Sigmoid colon (tissue), 7 donors: ENCODE measurements around the gene COMMD6. TPM values are rescaled to one million over a fixed set of nuclear protein-coding genes. Genes with fewer than 3 reads are reported as not detected.

ENCODE experiments used
- DNase-seq: peaks from one replicate; pipeline ENCODE4 v3.0.0-alpha.2; 2019
- H3K27ac ChIP-seq, 4 donors: fragments of 200-600 bp; sonication (generic); one replicate each; pipeline ENCODE4 v1.5.1; 2016 to 2019; ENCODE audit warnings: mild to moderate bottlenecking in 1 of 4
- H3K27me3 ChIP-seq, 3 donors: fragments of 200-600 bp; sonication (generic); one replicate each; pipeline ENCODE4 v1.5.1; 2019; ENCODE audit warnings: mild to moderate bottlenecking in 1 of 3
- H3K36me3 ChIP-seq, 4 donors: fragments of 200-600 bp; sonication (generic); one replicate each; pipeline ENCODE4 v1.5.1; 2016 to 2019
- H3K4me1 ChIP-seq, 4 donors: fragments of 200-600 bp; sonication (generic); one replicate each; pipeline ENCODE4 v1.5.1; 2017 to 2019
- H3K4me3 ChIP-seq, 4 donors: fragments of 200-600 bp; sonication (generic); one replicate each; pipeline ENCODE4 v1.5.1; 2017 to 2019; ENCODE audit warnings: mild to moderate bottlenecking in 2 of 4, moderate library complexity in 1 of 4
- H3K9me3 ChIP-seq, 4 donors: fragments of 200-600 bp in 3 of 4; sonication (generic) in 3 of 4; one replicate each; pipeline versions ENCODE4 v1.5.1 to v1.6.1; 2013 to 2019
- EP300 ChIP-seq, 4 donors: sonication (generic); formaldehyde crosslinking; IDR thresholded peaks; one replicate each; pipeline ENCODE4 v1.6.1; 2017; ENCODE audit warnings: antibody characterized with exemption in 4 of 4
- POLR2A ChIP-seq, 2 donors: fragments of 450-650 bp; IDR thresholded peaks; one replicate each; pipeline ENCODE4 v1.6.1; 2016; ENCODE audit warnings: antibody characterized with exemption in 2 of 2, mild to moderate bottlenecking in 2 of 2, moderate library complexity in 2 of 2
- POLR2AphosphoS5 ChIP-seq, 4 donors: sonication (generic); formaldehyde crosslinking; IDR thresholded peaks; one replicate each; pipeline ENCODE4 v1.6.1; 2017; ENCODE audit warnings: antibody characterized with exemption in 4 of 4
- WGBS, 2 donors: extraction: QIAGEN DNeasy Blood & Tissue Kit; methylation state at CpG; one replicate each; pipeline ENCODE4 v1.1.7; 2013; 5-methylcytosine and 5-hydroxymethylcytosine counted together
- intact Hi-C: fragments of 100-400 bp; cut with DNase I; formaldehyde crosslinking; loops from one replicate; pipeline ENCODE4 v1.15.1; 2023
- polyA plus RNA-seq, 3 donors: library from polyadenylated mRNA; stranded (reverse); fragments of 200-250 nt; gene quantifications; one replicate each; pipeline ENCODE4 v1.2.3, GENCODE V29; 2013
- total RNA-seq, 4 donors: library from RNA; depleted of rRNA; stranded (reverse); fragments of >200 nt; gene quantifications; one replicate each; pipeline ENCODE4 v1.1.0, GENCODE V29; 2016
- TF ChIP-seq, protein P1 (sequence below), 4 experiments: fragments of 450-650 bp in 3 of 4; fragments of 200-600 bp in 1 of 4; IDR thresholded peaks; one replicate each; pipeline ENCODE4 v1.5.1; 2016 to 2019; ENCODE audit warnings: antibody characterized with exemption in 4 of 4, mild to moderate bottlenecking in 3 of 4, moderate library complexity in 2 of 4
- donor health status: healthy with polysubstance abuse.
- donor health status: Bipolar disorder and iron deficiency.
- donor health status: healthy.

The COMMD6 gene
- total and polyA plus RNA-seq, 7 donors, result 138 to 447 (median 190) TPM

DNA sequence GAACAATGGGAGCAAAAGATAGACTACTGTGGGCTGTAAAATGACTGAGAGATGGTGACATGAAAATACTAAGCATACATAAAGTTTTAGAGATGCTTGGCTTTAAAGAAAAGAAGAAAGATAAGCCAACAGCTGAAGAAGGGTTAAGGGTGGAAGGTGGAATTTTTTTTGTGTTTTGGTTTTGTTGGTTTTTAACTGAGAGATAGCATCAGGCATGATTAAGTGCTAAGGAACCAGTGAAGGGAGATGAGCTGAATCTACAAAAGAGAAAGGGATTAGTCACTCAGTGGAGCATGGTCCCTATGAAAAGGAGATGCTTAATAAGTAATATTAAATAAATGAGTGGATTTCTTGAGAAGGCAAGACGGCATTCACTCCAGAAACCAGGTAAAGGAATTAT, 43.1 kb downstream of the COMMD6 start:
- Histone ChIP-seq H3K27ac (no peak overlapping the region), H3K4me3 (no peak overlapping the region), H3K4me1 (no peaks in the 10 kb centered on the region), H3K36me3 (no peaks in the 10 kb centered on the region), H3K9me3 (no peaks in the 10 kb centered on the region), H3K27me3 (peaks cover 0 to 3% (median 0%) of the 10 kb centered on the region in 3 donors)
- TF ChIP-seq POLR2AphosphoS5 (IDR thresholded peaks at IDR 0.05) (no peak), EP300 (IDR thresholded peaks at IDR 0.05) (no peak), POLR2A (IDR thresholded peaks at IDR 0.05) (no peak)
- TF ChIP-seq, protein P1, sequence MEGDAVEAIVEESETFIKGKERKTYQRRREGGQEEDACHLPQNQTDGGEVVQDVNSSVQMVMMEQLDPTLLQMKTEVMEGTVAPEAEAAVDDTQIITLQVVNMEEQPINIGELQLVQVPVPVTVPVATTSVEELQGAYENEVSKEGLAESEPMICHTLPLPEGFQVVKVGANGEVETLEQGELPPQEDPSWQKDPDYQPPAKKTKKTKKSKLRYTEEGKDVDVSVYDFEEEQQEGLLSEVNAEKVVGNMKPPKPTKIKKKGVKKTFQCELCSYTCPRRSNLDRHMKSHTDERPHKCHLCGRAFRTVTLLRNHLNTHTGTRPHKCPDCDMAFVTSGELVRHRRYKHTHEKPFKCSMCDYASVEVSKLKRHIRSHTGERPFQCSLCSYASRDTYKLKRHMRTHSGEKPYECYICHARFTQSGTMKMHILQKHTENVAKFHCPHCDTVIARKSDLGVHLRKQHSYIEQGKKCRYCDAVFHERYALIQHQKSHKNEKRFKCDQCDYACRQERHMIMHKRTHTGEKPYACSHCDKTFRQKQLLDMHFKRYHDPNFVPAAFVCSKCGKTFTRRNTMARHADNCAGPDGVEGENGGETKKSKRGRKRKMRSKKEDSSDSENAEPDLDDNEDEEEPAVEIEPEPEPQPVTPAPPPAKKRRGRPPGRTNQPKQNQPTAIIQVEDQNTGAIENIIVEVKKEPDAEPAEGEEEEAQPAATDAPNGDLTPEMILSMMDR (IDR thresholded peaks at IDR 0.05), result no peak
- DNase-seq, result no peak
- intact Hi-C loops, result no loop called here
- WGBS, 2 donors, result 87 to 92% methylated on average over 1 of the region's 1 CpG

DNA sequence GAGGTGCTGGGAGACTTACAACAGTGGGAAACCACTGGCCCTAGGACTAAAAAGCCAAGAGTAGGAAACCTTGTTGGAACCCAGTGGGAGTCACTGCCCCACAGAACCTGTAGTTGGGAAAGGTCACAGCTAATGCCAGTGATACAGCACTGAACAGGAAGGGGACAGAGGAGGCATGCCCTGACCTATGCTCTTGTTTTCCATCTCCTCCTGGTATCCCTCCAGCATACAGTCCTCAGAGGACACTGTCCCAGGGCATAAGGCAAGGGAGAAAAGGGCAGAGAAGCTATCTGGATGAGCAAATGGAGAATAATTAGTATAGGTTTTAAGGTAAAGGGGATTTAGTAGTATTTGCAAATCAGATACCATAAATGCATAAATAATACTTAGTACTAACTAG, 44.5 kb downstream of the COMMD6 start:
- Histone ChIP-seq H3K4me3 (no peak overlapping the region), H3K9me3 (no peaks in the 10 kb centered on the region), H3K4me1 (no peaks in the 10 kb centered on the region), H3K36me3 (no peaks in the 10 kb centered on the region), H3K27ac (no peak overlapping the region), H3K27me3 (peaks cover 0 to 3% (median 0%) of the 10 kb centered on the region in 3 donors)
- no peak for TF ChIP-seq EP300 (IDR thresholded peaks at IDR 0.05)
- TF ChIP-seq, protein P1 (IDR thresholded peaks at IDR 0.05), result no peak
- TF ChIP-seq POLR2AphosphoS5 (IDR thresholded peaks at IDR 0.05), result no peak
- no peak for TF ChIP-seq POLR2A (IDR thresholded peaks at IDR 0.05)
- intact Hi-C loops, result no loop called here
- no peak for DNase-seq

DNA sequence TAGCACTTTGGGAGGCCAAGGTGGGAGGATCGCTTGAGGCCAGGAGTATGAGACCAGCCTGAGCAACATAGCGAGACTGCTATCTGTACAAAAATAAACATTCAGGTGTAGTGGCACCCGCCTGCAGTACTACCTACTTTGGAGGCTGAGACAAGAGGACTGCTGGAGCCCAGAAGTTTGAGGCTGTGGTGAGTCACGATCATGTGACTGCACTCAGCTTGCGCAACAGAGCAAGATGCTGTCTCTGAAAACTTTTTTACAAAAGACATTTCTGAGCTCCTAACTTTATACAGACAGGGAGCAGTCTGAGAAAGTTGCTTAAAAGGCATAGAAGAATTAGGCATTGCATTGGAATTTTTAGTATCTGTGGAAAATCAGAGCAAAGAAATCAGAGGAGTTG, 45.3 kb downstream of the COMMD6 start:
- no peak for DNase-seq
- H3K9me3 ChIP-seq, result no peaks in the 10 kb centered on the region
- H3K4me1 ChIP-seq, result no peaks in the 10 kb centered on the region
- no peak overlapping the region for H3K27ac ChIP-seq
- intact Hi-C loops, result no loop called here
- 96 to 97% methylated on average over 5 of the region's 5 CpGs for WGBS, 2 donors
- H3K27me3 ChIP-seq, result no peaks in the 10 kb centered on the region
- no peaks in the 10 kb centered on the region for H3K36me3 ChIP-seq
- H3K4me3 ChIP-seq, result no peak overlapping the region
- TF ChIP-seq POLR2AphosphoS5 (IDR thresholded peaks at IDR 0.05) (no peak), POLR2A (IDR thresholded peaks at IDR 0.05) (no peak), EP300 (IDR thresholded peaks at IDR 0.05) (no peak)
- TF ChIP-seq, protein P1 (IDR thresholded peaks at IDR 0.05), result no peak

DNA sequence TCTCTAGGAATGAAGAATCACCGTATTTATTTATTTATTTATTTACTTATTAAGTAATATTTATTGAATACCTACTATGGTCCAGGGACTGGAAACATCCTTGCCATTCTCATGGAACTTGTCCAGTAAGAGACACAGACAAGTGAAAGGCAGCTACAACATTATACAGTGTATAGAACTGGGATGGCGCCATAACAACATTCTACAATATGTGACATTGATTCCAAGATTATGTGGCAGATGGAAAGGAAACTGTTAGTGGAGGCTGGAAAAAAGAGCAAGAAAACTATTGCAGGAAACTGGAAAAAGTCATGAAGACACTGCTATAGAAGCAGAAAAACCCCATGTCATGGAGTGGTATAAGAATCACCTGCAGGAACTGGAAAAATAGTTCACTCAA, 46.3 kb downstream of the COMMD6 start:
- H3K4me1 ChIP-seq, result no peaks in the 10 kb centered on the region
- no peak for DNase-seq
- WGBS, 2 donors, result 93% methylated on average over 2 of the region's 2 CpGs
- intact Hi-C loops, result no loop called here
- no peaks in the 10 kb centered on the region for H3K9me3 ChIP-seq
- H3K4me3 ChIP-seq, result no peak overlapping the region
- no peaks in the 10 kb centered on the region for H3K27me3 ChIP-seq
- H3K27ac ChIP-seq, result no peak overlapping the region
- TF ChIP-seq POLR2AphosphoS5 (IDR thresholded peaks at IDR 0.05) (no peak), POLR2A (IDR thresholded peaks at IDR 0.05) (no peak), EP300 (IDR thresholded peaks at IDR 0.05) (no peak)
- TF ChIP-seq, protein P1 (IDR thresholded peaks at IDR 0.05), result no peak
- H3K36me3 ChIP-seq, result no peaks in the 10 kb centered on the region

DNA sequence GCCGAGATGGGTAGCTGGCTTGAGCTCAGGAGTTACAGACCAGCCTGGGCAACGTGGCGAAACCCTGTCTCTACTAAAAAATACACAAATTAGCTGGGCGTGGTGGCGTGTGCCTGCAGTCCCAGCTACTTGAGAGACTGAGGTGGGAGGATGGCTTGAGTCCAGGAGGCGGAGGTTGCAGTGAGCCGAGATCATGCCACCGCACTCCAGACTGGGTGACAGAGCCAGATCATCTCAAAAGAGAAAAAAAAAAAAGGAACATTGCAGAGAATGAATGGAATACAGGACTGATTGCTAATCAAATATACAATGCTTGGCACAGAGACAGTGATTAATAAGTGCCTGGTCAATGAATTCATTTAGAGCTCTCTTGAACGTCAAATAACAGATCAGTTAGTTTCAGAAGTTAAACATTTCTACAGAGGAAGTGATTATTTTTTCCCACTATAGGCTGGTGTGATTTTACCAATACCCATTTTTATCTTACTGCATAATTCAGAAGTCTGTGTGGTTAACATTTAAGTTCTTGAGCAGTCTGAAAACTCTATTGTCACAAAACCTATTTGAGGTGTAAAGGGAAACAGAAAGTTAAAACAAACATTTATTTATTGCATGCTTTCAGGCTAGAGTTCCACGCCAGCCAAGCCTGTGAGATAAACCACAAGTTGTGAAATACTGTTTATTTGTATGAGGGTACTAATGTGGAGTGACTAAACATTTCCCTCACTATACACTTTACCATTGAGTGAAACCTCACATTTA, 48.0 kb downstream of the COMMD6 start:
- Histone ChIP-seq H3K27me3 (no peaks in the 10 kb centered on the region), H3K36me3 (no peaks in the 10 kb centered on the region), H3K4me1 (no peaks in the 10 kb centered on the region), H3K27ac (no peak overlapping the region), H3K9me3 (no peaks in the 10 kb centered on the region), H3K4me3 (no peak overlapping the region)
- DNase-seq, result no peak
- no peak for TF ChIP-seq EP300 (IDR thresholded peaks at IDR 0.05)
- TF ChIP-seq, protein P1 (IDR thresholded peaks at IDR 0.05), result no peak
- no peak for TF ChIP-seq POLR2A (IDR thresholded peaks at IDR 0.05)
- TF ChIP-seq POLR2AphosphoS5 (IDR thresholded peaks at IDR 0.05), result no peak
- WGBS, 2 donors, result 6 to 57% methylated on average over 10 of the region's 10 CpGs
- intact Hi-C loops, result no loop called here
